Measurements from ENCODE around the gene RAB40A.

The RAB40A gene

GRCh38 chrX:103540145-103540544, 20.9 kb upstream of the RAB40A start:
- H3K27me3 ChIP-seq (ENCODE audit: control insufficient read depth, insufficient read depth, low read length), result no peaks in the 10 kb centered on the region; the same call in 1 of the 2 replicates
- no peaks in the 10 kb centered on the region for H3K4me1 ChIP-seq (ENCODE audit: control insufficient read depth, insufficient read depth, low read length)
- DNase-seq (ENCODE audit: low read depth, low spot score), result no peak
- no peak overlapping the region for H3K4me3 ChIP-seq (ENCODE audit: low read length)
- H3K36me3 ChIP-seq (ENCODE audit: control insufficient read depth, insufficient read depth, low read length), result no peaks in the 10 kb centered on the region
- H3K9me3 ChIP-seq (ENCODE audit: control insufficient read depth, insufficient read depth, low read length), result no peaks in the 10 kb centered on the region
- H3K27ac ChIP-seq (ENCODE audit: low read length), result no peak overlapping the region

- no peaks in the 10 kb centered on the region for H3K4me1 ChIP-seq (ENCODE audit: control insufficient read depth, insufficient read depth, low read length)
Observed at GRCh38 chrX:103539695-103540094, 20.4 kb upstream of the RAB40A start.

GRCh38 chrX:103538728-103539127, 19.4 kb upstream of the RAB40A start:
- no peaks in the 10 kb centered on the region for H3K36me3 ChIP-seq (ENCODE audit: control insufficient read depth, insufficient read depth, low read length)

More at GRCh38 chrX:103539695-103540094, 20.4 kb upstream of the RAB40A start:
- Histone ChIP-seq H3K4me3 (ENCODE audit: low read length) (no peak overlapping the region), H3K27me3 (ENCODE audit: control insufficient read depth, insufficient read depth, low read length) (no peaks in the 10 kb centered on the region; the same call in 1 of the 2 replicates), H3K27ac (ENCODE audit: low read length) (no peak overlapping the region), H3K36me3 (ENCODE audit: control insufficient read depth, insufficient read depth, low read length) (no peaks in the 10 kb centered on the region), H3K9me3 (ENCODE audit: control insufficient read depth, insufficient read depth, low read length) (no peaks in the 10 kb centered on the region)
- DNase-seq (ENCODE audit: low read depth, low spot score), result no peak
- no CpG with 5 or more reads among the region's 2 CpGs for WGBS (ENCODE audit: insufficient coverage, insufficient read length)

GRCh38 chrX:103537871-103538387, 18.6 kb upstream of the RAB40A start:
- no peaks in the 10 kb centered on the region for H3K27me3 ChIP-seq (ENCODE audit: control insufficient read depth, insufficient read depth, low read length)
- no peaks in the 10 kb centered on the region for H3K4me1 ChIP-seq (ENCODE audit: control insufficient read depth, insufficient read depth, low read length)
- no peaks in the 10 kb centered on the region for H3K9me3 ChIP-seq (ENCODE audit: control insufficient read depth, insufficient read depth, low read length)
- H3K4me3 ChIP-seq (ENCODE audit: low read length), result no peak overlapping the region
- no peak for DNase-seq (ENCODE audit: low read depth, low spot score)
- no peak overlapping the region for H3K27ac ChIP-seq (ENCODE audit: low read length)
- H3K36me3 ChIP-seq (ENCODE audit: control insufficient read depth, insufficient read depth, low read length), result no peaks in the 10 kb centered on the region
- WGBS (ENCODE audit: insufficient coverage, insufficient read length), result no CpG with 5 or more reads among the region's 3 CpGs

More at GRCh38 chrX:103538728-103539127, 19.4 kb upstream of the RAB40A start:
- no peak for DNase-seq (ENCODE audit: low read depth, low spot score)
- Histone ChIP-seq H3K4me3 (ENCODE audit: low read length) (no peak overlapping the region), H3K27me3 (ENCODE audit: control insufficient read depth, insufficient read depth, low read length) (no peaks in the 10 kb centered on the region), H3K9me3 (ENCODE audit: control insufficient read depth, insufficient read depth, low read length) (no peaks in the 10 kb centered on the region), H3K4me1 (ENCODE audit: control insufficient read depth, insufficient read depth, low read length) (no peaks in the 10 kb centered on the region), H3K27ac (ENCODE audit: low read length) (no peak overlapping the region)

GRCh38 chrX:103536732-103537131, 17.4 kb upstream of the RAB40A start:
- Histone ChIP-seq H3K9me3 (ENCODE audit: control insufficient read depth, insufficient read depth, low read length) (no peaks in the 10 kb centered on the region), H3K27ac (ENCODE audit: low read length) (no peak overlapping the region), H3K27me3 (ENCODE audit: control insufficient read depth, insufficient read depth, low read length) (no peaks in the 10 kb centered on the region), H3K36me3 (ENCODE audit: control insufficient read depth, insufficient read depth, low read length) (no peaks in the 10 kb centered on the region), H3K4me3 (ENCODE audit: low read length) (no peak overlapping the region), H3K4me1 (ENCODE audit: control insufficient read depth, insufficient read depth, low read length) (no peaks in the 10 kb centered on the region)
- DNase-seq (ENCODE audit: low read depth, low spot score), result no peak

- Histone ChIP-seq H3K27ac (ENCODE audit: low read length) (no peak overlapping the region), H3K4me3 (ENCODE audit: low read length) (no peak overlapping the region), H3K36me3 (ENCODE audit: control insufficient read depth, insufficient read depth, low read length) (no peaks in the 10 kb centered on the region), H3K27me3 (ENCODE audit: control insufficient read depth, insufficient read depth, low read length) (no peaks in the 10 kb centered on the region), H3K9me3 (ENCODE audit: control insufficient read depth, insufficient read depth, low read length) (no peaks in the 10 kb centered on the region), H3K4me1 (ENCODE audit: control insufficient read depth, insufficient read depth, low read length) (no peaks in the 10 kb centered on the region)
- DNase-seq (ENCODE audit: low read depth, low spot score), result no peak
Observed at GRCh38 chrX:103536071-103536470, 16.8 kb upstream of the RAB40A start.

- Histone ChIP-seq H3K4me3 (ENCODE audit: low read length) (no peak overlapping the region), H3K27ac (ENCODE audit: low read length) (no peak overlapping the region), H3K36me3 (ENCODE audit: control insufficient read depth, insufficient read depth, low read length) (no peaks in the 10 kb centered on the region), H3K9me3 (ENCODE audit: control insufficient read depth, insufficient read depth, low read length) (no peaks in the 10 kb centered on the region), H3K4me1 (ENCODE audit: control insufficient read depth, insufficient read depth, low read length) (no peaks in the 10 kb centered on the region), H3K27me3 (ENCODE audit: control insufficient read depth, insufficient read depth, low read length) (no peaks in the 10 kb centered on the region)
- WGBS (ENCODE audit: insufficient coverage, insufficient read length), result no CpG with 5 or more reads among the region's 1 CpG
- no peak for DNase-seq (ENCODE audit: low read depth, low spot score)
Observed at GRCh38 chrX:103535206-103535605, 15.9 kb upstream of the RAB40A start.

GRCh38 chrX:103533511-103534216, 14.4 kb upstream of the RAB40A start:
- no peaks in the 10 kb centered on the region for H3K9me3 ChIP-seq (ENCODE audit: control insufficient read depth, insufficient read depth, low read length)
- H3K4me1 ChIP-seq (ENCODE audit: control insufficient read depth, insufficient read depth, low read length), result no peaks in the 10 kb centered on the region
- H3K36me3 ChIP-seq (ENCODE audit: control insufficient read depth, insufficient read depth, low read length), result no peaks in the 10 kb centered on the region
- peak overlapping the region; percentile 17; the same call in 1 of the 2 replicates for H3K4me3 ChIP-seq (ENCODE audit: low read length)
- WGBS (ENCODE audit: insufficient coverage, insufficient read length), result no CpG with 5 or more reads among the region's 15 CpGs
- peak; percentile 22 for DNase-seq (ENCODE audit: low read depth, low spot score)
- H3K27me3 ChIP-seq (ENCODE audit: control insufficient read depth, insufficient read depth, low read length), result no peaks in the 10 kb centered on the region
- no peak overlapping the region for H3K27ac ChIP-seq (ENCODE audit: low read length)

- Histone ChIP-seq H3K27ac (ENCODE audit: low read length) (no peak overlapping the region), H3K4me1 (ENCODE audit: control insufficient read depth, insufficient read depth, low read length) (no peaks in the 10 kb centered on the region), H3K4me3 (ENCODE audit: low read length) (no peak overlapping the region), H3K9me3 (ENCODE audit: control insufficient read depth, insufficient read depth, low read length) (no peaks in the 10 kb centered on the region), H3K36me3 (ENCODE audit: control insufficient read depth, insufficient read depth, low read length) (no peaks in the 10 kb centered on the region), H3K27me3 (ENCODE audit: control insufficient read depth, insufficient read depth, low read length) (no peaks in the 10 kb centered on the region)
- WGBS (ENCODE audit: insufficient coverage, insufficient read length), result no CpG with 5 or more reads among the region's 6 CpGs
- DNase-seq (ENCODE audit: low read depth, low spot score), result no peak
Observed at GRCh38 chrX:103531002-103531401, 11.7 kb upstream of the RAB40A start.

GRCh38 chrX:103530545-103530944, 11.3 kb upstream of the RAB40A start:
- Histone ChIP-seq H3K27me3 (ENCODE audit: control insufficient read depth, insufficient read depth, low read length) (no peaks in the 10 kb centered on the region), H3K4me3 (ENCODE audit: low read length) (no peak overlapping the region), H3K4me1 (ENCODE audit: control insufficient read depth, insufficient read depth, low read length) (no peaks in the 10 kb centered on the region), H3K9me3 (ENCODE audit: control insufficient read depth, insufficient read depth, low read length) (no peaks in the 10 kb centered on the region), H3K27ac (ENCODE audit: low read length) (no peak overlapping the region), H3K36me3 (ENCODE audit: control insufficient read depth, insufficient read depth, low read length) (no peaks in the 10 kb centered on the region)
- DNase-seq (ENCODE audit: low read depth, low spot score), result no peak
- WGBS (ENCODE audit: insufficient coverage, insufficient read length), result no CpG with 5 or more reads among the region's 1 CpG

- Histone ChIP-seq H3K4me1 (ENCODE audit: control insufficient read depth, insufficient read depth, low read length) (no peaks in the 10 kb centered on the region), H3K27ac (ENCODE audit: low read length) (no peak overlapping the region), H3K4me3 (ENCODE audit: low read length) (no peak overlapping the region), H3K27me3 (ENCODE audit: control insufficient read depth, insufficient read depth, low read length) (no peaks in the 10 kb centered on the region), H3K9me3 (ENCODE audit: control insufficient read depth, insufficient read depth, low read length) (no peaks in the 10 kb centered on the region), H3K36me3 (ENCODE audit: control insufficient read depth, insufficient read depth, low read length) (no peaks in the 10 kb centered on the region)
- DNase-seq (ENCODE audit: low read depth, low spot score), result no peak
- WGBS (ENCODE audit: insufficient coverage, insufficient read length), result no CpG with 5 or more reads among the region's 3 CpGs
Observed at GRCh38 chrX:103529550-103529949, 10.3 kb upstream of the RAB40A start.
